Left hindlimb (tissue), 1 donor: ENCODE results near the gene CLK3.
"Not testable (repeated sequence)": the region's sequence is repeated elsewhere in the genome, so short reads cannot be mapped to it uniquely, and the experiment has no call there.

Experiments used
- DNase-seq: peaks from one replicate; pipeline ENCODE4 v3.0.0-alpha.2; 2018

Gene CLK3

DNA sequence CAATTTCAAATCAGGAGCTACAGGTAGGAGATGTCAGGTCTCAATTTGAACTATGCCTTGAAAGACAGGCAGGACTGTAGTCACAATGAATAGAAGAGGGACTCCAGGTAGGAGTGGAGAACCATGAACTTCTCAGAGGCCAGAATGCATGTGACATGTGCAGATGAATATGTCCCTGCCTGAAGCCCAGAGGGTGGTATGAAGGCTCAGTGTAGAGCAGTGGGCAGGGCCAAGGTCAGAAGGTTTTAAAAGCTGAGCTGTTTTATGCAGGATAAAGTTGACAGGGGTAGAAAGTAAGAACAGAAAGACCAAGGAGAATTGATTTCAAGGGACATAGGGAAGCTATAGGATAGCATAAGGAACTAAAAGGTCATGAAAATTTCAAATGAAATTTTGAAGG is 30.8 kb downstream of the CLK3 start:
- no peak for DNase-seq

DNA sequence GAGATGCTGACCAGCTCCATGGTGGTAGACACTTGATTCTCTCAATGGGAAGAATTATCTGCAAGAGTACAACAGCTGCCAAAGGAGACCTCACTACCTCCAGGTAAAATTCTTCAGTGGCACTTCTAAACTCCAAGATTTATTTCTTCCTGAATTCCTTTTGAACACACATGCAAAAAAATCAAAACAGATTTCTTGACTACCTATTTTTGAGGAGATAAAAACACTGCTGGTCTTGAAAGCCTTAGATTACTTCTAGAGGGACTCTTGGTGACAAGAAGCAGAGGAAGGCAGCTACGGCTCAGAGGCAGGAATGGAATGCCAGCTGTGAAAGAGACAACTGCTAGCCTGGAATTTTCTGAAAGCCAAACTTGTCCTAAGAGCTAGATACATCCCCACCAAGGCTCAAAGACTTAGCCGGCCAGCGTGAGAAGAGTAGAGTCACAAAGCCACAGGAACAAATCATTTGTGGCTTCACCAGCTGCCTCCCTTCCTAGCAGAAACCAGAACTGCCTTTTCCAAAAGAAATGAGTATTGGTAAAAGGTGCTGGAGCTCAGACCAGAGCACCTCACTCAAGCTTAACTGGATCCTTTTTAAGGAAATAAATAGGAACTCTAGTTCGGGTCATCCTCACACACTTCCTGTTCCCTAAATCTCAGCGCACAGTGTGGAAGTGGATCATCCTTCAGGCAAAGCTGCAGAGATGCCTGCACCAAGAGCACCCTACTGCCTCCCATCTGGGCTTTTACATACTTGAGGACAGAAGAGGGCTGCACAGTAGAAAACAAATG is 32.6 kb downstream of the CLK3 start:
- no peak for DNase-seq

DNA sequence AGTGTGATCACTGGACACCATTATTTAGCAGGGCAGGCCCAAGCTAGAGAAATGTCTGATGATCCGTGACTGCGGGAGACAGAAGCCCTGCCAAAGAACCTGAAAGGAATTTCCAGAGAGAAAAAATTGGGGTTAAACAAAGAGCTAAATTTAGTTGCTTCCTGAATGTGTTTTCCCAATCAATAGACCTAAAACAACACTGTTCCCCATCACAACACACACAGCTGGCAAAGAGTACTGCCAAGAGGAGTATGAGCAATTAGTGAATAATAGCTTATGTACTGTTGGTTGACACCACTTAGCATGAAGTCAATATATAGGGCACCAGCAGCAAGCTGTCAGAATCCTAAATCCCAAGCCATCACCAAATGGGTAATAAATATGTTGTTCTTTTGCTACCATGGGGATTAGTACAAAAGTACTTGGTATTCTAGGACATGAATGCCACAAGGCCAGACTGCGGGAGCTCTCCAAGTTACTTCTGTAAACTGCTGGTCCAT is 35.7 kb downstream of the CLK3 start:
- DNase-seq = no peak

DNA sequence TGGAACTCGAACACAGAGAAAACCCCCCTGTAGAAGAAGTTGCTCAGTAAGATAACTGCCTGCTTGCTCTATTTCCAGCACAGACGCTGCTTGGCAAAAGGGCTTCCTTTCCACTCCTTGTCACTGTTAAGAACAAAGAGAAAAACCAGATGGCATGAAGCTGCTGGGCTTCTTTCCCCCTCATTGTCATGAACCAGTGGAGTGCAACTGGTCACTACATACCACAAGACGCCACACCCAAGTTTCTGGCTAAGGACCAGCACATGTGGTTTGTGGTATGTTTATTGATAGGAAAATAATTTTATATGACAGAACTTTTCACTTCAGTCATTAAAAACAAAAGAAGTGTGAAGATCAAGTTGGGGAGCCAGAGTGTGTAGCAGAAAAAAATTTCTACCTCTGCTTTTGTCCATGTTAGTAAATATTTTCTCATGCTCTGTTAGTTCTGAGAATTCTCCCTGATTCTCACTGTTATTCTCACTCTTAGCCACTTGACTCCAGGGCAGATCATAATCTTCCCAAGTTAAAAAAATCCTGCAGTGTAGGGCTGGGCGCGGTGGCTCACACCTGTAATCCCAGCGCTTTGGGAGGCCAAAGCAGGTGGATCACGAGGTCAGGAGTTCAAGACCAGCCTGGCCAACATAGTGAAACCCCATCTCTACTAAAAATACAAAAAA is 37.9 kb downstream of the CLK3 start:
- DNase-seq = no peak

DNA sequence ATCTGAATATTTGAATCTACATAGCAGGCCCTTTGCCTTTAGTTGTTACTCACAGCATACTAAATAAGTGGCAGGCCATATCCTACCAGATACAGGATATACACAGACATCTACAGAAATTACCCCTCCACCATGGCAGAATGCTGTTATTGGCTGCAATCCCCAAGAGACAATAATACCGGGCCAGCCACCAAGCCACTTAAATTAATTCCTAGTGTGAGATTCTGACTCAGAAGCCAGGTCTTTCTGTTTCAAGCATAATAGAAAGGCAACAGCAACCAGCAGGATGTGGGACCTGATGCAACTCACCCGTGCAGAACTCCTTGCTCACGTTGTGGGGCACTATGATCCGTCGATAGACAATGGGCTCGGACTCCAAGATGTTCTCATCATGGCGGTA is 39.8 kb downstream of the CLK3 start:
- DNase-seq = no peak

DNA sequence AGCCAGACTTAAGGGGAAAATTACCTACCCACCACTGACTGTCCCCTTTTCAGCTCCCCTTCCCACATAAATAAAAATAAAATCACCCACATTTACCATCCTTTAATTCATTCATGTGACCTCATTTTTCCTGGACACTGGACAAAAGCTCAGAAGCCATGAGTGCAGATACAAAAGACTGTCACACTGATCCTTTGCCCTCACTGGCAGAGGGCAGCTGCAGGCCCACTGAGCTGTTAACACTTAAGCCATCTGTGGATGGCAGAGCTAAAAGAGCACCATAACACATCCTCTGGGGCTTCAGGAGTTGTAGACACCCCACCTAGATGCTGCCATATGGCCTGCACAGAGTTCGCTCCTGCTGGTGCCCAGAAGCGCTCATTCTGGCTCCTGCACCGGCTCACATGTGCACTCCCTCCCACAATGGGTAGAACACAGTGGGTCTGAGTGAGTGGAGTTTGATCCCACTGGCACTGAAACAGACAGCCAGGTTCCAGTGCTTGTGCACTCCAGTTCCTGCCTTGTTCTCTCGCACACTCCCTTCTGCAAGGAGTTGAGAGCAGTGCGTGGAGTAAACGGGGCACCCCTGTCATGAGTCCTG is 41.4 kb downstream of the CLK3 start:
- DNase-seq = no peak

DNA sequence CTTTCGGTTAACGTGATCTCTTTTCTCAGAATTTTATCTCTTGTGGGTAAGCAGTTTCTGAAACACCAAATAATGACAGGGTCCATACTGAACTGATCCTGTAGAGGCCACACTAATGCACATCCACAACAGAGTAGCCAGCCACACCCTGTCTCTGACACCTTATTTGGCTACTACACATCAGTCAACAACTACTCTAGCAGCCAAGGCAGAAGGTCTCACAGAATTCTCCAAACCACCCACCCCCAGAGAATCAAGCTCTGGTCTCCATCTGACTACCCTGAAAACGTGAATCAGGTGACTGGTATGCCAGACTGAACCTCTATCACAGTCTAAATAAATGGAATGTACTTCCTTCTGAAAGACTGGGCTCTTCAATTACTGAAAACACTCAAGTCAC is 42.2 kb downstream of the CLK3 start:
- DNase-seq = no peak

DNA sequence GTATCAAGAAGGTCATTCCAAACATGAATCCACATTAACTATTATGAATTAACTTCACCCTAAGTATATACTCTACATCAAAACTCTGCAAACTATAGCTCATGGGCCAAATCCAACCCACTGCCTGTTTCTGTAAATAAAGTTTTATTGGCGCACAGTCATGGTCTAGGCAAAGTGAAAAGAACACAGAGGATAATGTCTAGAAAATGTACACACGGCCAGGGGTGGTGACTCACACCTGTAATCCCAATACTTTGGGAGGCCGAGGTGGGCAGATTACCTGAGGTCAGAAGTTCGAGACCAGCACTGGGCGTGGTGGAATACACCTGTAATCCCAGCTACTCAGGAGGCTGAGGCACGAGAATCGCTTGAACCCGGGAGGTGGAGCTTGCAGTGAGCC is 45.6 kb downstream of the CLK3 start:
- not testable (repeated sequence) for DNase-seq

DNA sequence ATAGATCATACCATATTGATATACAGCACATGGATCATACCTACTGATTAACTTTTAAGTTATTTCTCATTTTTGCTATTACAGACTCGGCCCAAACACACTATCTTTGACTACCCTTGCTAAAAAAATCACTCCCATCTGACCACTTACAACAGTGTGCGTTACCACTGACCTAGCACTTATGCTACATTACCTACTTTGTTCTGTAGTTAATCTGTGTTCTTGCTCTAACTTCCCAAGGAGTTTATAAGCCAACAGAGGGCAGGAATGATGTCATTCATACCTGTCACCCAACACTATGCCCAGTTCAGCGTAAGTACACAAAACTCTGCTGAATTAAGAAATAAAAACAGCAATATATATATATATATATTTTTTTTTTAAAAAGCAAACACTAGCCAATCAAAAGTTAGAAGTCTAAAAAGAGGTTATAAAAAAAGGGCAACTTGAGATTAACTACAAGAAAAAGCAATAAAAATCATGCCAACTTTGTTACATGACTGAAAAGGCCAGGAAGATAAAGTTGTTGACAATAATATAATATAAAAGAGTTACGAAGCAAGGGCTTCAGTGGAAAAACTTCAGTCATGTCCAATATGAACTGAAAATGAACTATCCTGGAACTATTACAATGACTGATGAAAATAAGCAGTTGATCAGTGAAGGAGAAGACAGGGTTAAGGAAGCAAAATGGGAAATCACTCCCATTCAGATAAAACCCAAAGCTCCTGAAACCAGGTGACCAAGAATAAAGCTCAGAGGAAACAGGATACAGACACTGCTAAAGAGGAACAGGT is 46.6 kb downstream of the CLK3 start:
- DNase-seq = no peak

DNA sequence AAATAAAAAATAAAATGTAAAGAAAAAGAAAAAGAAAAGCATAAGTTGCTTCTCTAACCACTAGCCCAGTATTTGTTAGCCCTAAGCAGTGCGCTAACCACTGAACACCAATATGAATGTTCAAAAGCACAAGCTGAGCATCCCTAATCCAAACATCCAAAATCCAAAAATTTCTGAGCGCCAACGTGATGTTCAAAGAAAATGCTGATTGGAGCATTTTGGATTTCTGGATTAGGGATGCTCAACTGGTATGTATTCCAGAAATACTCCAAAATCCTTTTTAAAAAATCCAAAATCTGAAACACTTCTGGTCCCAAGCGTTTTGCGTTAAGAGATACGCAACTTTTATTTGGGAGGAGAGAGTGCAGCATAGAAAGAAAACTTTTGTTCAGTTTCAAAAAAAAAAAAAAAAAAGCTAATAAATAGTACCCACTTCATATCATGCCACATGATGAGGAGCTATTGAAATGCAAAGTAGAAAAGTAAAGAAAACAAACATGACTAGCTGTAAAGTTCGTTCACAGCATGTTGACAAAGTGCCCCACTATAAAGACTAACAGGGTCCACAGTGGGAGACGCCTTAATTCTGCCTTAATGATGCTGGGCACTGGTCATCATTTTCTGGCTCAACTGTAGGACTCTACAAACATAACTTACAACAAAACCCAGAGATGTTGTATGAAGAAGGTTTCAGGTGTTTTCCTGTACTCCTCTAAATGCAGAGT is 47.8 kb downstream of the CLK3 start:
- DNase-seq = no peak

DNA sequence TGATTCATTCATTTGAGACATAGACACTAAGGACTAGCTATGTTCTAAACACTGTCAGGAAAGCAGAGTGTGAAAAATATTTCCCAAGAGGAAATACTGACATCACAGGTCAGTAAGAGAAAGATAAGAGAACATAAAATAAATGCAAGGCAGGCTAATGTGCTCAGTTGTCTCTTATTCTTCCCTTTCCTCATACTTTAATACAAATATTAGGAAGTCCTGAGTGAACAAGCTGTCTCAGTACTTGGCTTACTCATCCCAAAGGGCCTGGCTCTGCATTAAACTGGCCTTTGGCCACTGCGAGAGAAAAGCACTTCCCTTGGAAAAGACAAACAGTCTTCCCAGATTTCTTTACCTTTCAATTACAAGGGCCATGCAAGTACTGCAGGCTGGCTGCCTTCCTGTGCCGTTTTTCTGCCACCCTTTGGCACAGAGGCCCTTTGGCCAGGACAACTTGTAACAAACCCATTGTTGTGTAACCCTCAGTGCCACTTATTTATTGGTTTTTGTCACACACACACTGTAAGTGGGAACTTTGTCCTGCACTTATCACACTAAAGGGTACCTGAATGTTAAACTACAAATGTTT is 48.5 kb downstream of the CLK3 start:
- no peak for DNase-seq

DNA sequence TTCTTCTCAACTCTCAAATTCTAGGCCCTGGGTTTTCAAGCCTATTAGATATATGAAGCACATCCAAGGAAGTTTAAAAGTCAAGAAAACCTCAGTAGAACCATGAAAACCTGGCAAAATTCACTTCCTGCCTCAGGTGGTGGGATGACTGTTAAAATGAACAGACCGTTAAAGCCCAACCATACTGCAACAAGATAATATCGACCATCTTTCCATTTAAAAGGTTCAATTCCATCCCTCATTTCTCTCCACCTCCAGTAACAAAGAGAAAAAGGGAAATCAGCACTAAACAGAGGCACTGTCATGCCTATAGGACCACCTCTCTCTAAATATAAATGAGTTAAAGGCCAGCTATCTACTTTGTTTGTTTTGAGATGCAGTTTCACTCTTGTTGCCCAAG is 49.0 kb downstream of the CLK3 start:
- DNase-seq = no peak

DNA sequence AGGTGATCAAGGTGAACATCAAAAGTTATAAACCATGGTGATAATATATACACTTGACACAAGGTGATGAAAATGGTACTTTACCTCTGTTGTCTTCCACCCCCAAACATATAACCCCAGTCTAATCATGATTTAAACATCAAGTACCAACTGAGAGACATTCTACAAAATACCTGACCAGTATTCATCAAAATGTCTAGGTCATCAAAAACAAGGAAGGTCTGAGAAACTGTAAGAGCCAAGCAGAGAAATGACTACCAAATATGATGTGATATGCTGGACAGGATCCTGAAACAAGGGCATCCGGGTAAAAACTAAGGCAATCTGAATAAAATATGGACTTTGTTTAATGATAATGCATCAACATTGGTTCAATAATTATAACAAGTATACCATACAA is 52.3 kb downstream of the CLK3 start:
- DNase-seq = no peak

DNA sequence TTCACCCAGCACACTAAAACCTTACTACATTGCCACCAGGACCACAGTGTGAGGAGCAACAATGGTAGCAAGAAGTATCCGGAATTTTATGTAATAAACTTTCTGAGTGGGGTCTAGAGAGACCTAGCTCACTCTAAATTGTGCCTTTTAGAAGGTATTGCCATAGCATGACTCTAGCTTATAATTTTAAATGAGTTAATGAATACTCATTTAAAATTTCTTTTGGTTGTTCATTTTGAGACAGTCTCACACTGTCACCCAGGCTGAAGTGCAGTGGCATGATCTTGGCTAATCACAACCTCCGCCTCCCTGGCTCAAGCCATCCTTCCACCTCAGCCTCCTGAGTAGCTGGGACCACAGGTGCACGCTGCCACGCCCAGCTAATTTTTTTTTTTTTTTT is 54.0 kb downstream of the CLK3 start:
- DNase-seq = no peak

DNA sequence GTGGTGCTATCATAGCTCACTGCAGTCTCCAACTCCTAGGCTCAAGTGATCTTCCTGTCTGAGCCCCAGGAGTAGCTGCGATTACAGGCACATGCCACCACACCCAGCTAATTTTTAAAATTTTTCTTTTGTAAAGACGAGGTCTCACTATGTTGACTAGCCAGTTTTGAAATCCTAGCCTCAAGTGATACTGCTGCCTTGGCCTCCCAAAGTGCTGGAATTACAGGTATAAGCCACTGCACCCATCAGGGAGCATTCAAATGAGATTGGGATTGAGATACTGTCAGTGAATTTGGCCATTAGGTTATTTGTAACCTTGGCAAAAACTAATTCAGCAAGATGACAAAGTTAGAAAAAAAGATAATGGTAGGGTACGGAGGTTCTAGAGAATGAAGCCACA is 58.5 kb downstream of the CLK3 start:
- no peak for DNase-seq

DNA sequence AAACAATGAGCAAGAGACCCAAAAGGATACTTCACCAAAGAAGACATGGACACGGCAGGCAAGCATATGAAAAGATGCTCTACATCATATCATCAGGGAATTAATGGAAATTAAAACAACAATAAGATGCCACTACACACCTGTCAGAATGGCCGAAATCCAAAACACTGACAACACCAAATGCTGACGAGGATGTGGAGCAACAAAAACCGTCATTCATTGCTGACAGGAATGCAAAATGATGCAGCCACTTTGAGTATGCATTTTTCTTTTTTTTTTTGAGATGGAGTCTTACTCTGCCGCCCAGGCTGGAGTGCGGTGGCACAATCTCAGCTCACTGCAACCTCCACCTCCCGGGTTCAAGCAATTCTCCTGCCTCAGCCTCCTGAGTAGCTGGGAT is 61.2 kb downstream of the CLK3 start:
- no peak for DNase-seq
